Measurements from ENCODE around the gene FERMT2. TPM values are rescaled to one million over a fixed set of nuclear protein-coding genes. Genes with fewer than 3 reads are reported as not detected.

The FERMT2 gene
- total and polyA plus RNA-seq, 2 donors (not counting 1 experiment from before 2014, with no cell fraction given): 0.05 TPM; not detected in 1

DNA sequence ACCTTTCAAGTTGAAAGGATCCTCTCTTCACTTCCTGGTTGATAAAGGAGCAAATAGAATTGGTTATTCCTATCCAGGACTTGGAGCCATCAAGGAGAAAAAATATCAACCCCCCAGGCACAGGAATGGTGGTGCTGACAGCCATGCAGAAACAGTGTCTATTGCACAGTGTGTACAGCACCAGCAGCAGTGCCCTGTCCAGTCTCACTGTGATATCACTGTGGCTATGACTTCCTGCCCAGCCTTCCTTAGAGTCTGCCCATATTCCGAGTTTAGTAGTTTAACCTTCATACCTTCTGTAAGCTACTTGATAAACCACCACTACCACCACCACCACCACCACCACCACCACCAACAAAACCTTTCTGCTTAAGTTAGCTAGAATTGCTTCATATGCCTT, 45.1 kb upstream of the FERMT2 start:
- Histone ChIP-seq H3K9me3 (ENCODE audit: control extremely low read depth in 1 of 3, control insufficient read depth in 2 of 3, insufficient read depth in 1 of 3, low read length in 2 of 3) (no peaks in the 10 kb centered on the region), H3K4me1 (ENCODE audit: control insufficient read depth in 2 of 2, insufficient read depth in 2 of 2, low read length in 2 of 2) (no peaks in the 10 kb centered on the region), H3K79me2 (ENCODE audit: control insufficient read depth, insufficient read depth, low read length) (no peaks in the 10 kb centered on the region), H3K36me3 (replicated peaks in 1 of 2; ENCODE audit: control extremely low read depth in 1 of 2, control insufficient read depth in 1 of 2, extremely low read depth in 1 of 2, insufficient read depth in 2 of 2, low read length in 1 of 2) (no peaks in the 10 kb centered on the region), H2AFZ (ENCODE audit: insufficient read depth, low read depth, low read length, poor library complexity, severe bottlenecking) (no peak overlapping the region), H3K4me3 (ENCODE audit: control extremely low read depth in 1 of 5, extremely low read depth in 1 of 5, insufficient read depth in 1 of 5, low read depth in 2 of 5, low read length in 4 of 5) (no peak overlapping the region), H3K4me2 (replicated peaks; ENCODE audit: low read depth, low read length, poor library complexity, severe bottlenecking) (no peak overlapping the region), H3K27me3 (replicated peaks in 1 of 4; ENCODE audit: control extremely low read depth in 1 of 4, control insufficient read depth in 3 of 4, insufficient read depth in 4 of 4, low read length in 3 of 4) (no peaks in the 10 kb centered on the region), H4K20me1 (ENCODE audit: control insufficient read depth, insufficient read depth, low read length, poor library complexity, severe bottlenecking) (no peaks in the 10 kb centered on the region), H3K27ac (ENCODE audit: low read length in 2 of 2) (no peak overlapping the region), H3K9ac (ENCODE audit: low read length) (no peak overlapping the region)
- ChIA-PET POLR2A (no interaction called here), CTCF (no interaction called here)
- no peak for DNase-seq
- H3K4me3 Mint-ChIP-seq: no peak overlapping the region
- 71% methylated on average over 1 of the region's 1 CpG for WGBS (ENCODE audit: insufficient coverage)
- intact Hi-C loops (cut with micrococcal nuclease): no loop called here
- no peak overlapping the region for H3K27ac Mint-ChIP-seq
- no peaks in the 10 kb centered on the region for H3K9me3 Mint-ChIP-seq (ENCODE audit: insufficient read depth)
- ATAC-seq (ENCODE audit: low read depth): no peak
- H3K27me3 Mint-ChIP-seq: peaks cover 14% of the 10 kb centered on the region
- no peaks in the 10 kb centered on the region for H3K4me1 Mint-ChIP-seq
- TF ChIP-seq EZH2 (IDR thresholded peaks at IDR 0.05; ENCODE audit: borderline replicate concordance, insufficient read depth, low read depth, low read length, poor library complexity, severe bottlenecking): no peak
- TF ChIP-seq, protein P1, sequence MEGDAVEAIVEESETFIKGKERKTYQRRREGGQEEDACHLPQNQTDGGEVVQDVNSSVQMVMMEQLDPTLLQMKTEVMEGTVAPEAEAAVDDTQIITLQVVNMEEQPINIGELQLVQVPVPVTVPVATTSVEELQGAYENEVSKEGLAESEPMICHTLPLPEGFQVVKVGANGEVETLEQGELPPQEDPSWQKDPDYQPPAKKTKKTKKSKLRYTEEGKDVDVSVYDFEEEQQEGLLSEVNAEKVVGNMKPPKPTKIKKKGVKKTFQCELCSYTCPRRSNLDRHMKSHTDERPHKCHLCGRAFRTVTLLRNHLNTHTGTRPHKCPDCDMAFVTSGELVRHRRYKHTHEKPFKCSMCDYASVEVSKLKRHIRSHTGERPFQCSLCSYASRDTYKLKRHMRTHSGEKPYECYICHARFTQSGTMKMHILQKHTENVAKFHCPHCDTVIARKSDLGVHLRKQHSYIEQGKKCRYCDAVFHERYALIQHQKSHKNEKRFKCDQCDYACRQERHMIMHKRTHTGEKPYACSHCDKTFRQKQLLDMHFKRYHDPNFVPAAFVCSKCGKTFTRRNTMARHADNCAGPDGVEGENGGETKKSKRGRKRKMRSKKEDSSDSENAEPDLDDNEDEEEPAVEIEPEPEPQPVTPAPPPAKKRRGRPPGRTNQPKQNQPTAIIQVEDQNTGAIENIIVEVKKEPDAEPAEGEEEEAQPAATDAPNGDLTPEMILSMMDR (IDR thresholded peaks at IDR 0.05): no peak

GRCh38 chr14:52992236-52992870, 41.5 kb upstream of the FERMT2 start:
- H3K4me3 Mint-ChIP-seq: no peak overlapping the region
- no peaks in the 10 kb centered on the region for H3K9me3 Mint-ChIP-seq (ENCODE audit: insufficient read depth)
- no CpG with 5 or more reads among the region's 1 CpG for WGBS (ENCODE audit: insufficient coverage)
- Histone ChIP-seq H4K20me1 (ENCODE audit: control insufficient read depth, insufficient read depth, low read length, poor library complexity, severe bottlenecking) (no peaks in the 10 kb centered on the region), H3K9ac (ENCODE audit: low read length) (no peak overlapping the region), H3K27ac (ENCODE audit: low read length in 2 of 2) (no peak overlapping the region), H3K4me1 (ENCODE audit: control insufficient read depth in 2 of 2, insufficient read depth in 2 of 2, low read length in 2 of 2) (no peaks in the 10 kb centered on the region), H3K4me3 (ENCODE audit: control extremely low read depth in 1 of 5, extremely low read depth in 1 of 5, insufficient read depth in 1 of 5, low read depth in 2 of 5, low read length in 4 of 5) (no peak overlapping the region), H3K36me3 (replicated peaks in 1 of 2; ENCODE audit: control extremely low read depth in 1 of 2, control insufficient read depth in 1 of 2, extremely low read depth in 1 of 2, insufficient read depth in 2 of 2, low read length in 1 of 2) (no peaks in the 10 kb centered on the region), H3K4me2 (replicated peaks; ENCODE audit: low read depth, low read length, poor library complexity, severe bottlenecking) (no peak overlapping the region), H3K9me3 (ENCODE audit: control extremely low read depth in 1 of 3, control insufficient read depth in 2 of 3, insufficient read depth in 1 of 3, low read length in 2 of 3) (no peaks in the 10 kb centered on the region), H2AFZ (ENCODE audit: insufficient read depth, low read depth, low read length, poor library complexity, severe bottlenecking) (no peak overlapping the region), H3K79me2 (ENCODE audit: control insufficient read depth, insufficient read depth, low read length) (no peaks in the 10 kb centered on the region), H3K27me3 (replicated peaks in 1 of 4; ENCODE audit: control extremely low read depth in 1 of 4, control insufficient read depth in 3 of 4, insufficient read depth in 4 of 4, low read length in 3 of 4) (no peaks in the 10 kb centered on the region)
- H3K27me3 Mint-ChIP-seq: peaks cover 11% of the 10 kb centered on the region
- CTCF ChIA-PET: no interaction called here
- POLR2A ChIA-PET: no interaction called here
- TF ChIP-seq EZH2 (IDR thresholded peaks at IDR 0.05; ENCODE audit: borderline replicate concordance, insufficient read depth, low read depth, low read length, poor library complexity, severe bottlenecking): no peak
- TF ChIP-seq, protein P1 (IDR thresholded peaks at IDR 0.05): no peak
- ATAC-seq (ENCODE audit: low read depth): no peak
- no peaks in the 10 kb centered on the region for H3K4me1 Mint-ChIP-seq
- no peak for DNase-seq
- no peak overlapping the region for H3K27ac Mint-ChIP-seq
- intact Hi-C loops (cut with micrococcal nuclease): no loop called here

All from B cell (primary cell).